A172 (cell line): Measurements from ENCODE around the gene SRSF8. TPM values are rescaled to one million over a fixed set of nuclear protein-coding genes. Genes with fewer than 3 reads are reported as not detected.
"Not testable (repeated sequence)": the region's sequence is repeated elsewhere in the genome, so short reads cannot be mapped to it uniquely, and the experiment has no call there.

Experiments
- DNase-seq: peaks from one replicate; pipeline ENCODE4 v3.0.0-alpha.2; 2015; ENCODE audit warnings: low spot score
- total RNA-seq: library from RNA; depleted of rRNA; stranded (reverse); fragments of >200 nt; shearing (Covaris generic); gene quantifications from 2 replicates; pipeline ENCODE4 v1.2.3, GENCODE V29; 2014

Gene SRSF8
- total RNA-seq, 1 experiment from 2014 or later: 0.24 TPM

GRCh38 chr11:95095858-95096587 is 29.3 kb downstream of the SRSF8 start:
- DNase-seq: no peak

- no peak for DNase-seq
These were observed 30.5 kb downstream of the SRSF8 start for GRCh38 chr11:95097209-95097608.

GRCh38 chr11:95098826-95099225 is 32.1 kb downstream of the SRSF8 start:
- DNase-seq: no peak

GRCh38 chr11:95100191-95100648 is 33.5 kb downstream of the SRSF8 start:
- no peak for DNase-seq

DNA sequence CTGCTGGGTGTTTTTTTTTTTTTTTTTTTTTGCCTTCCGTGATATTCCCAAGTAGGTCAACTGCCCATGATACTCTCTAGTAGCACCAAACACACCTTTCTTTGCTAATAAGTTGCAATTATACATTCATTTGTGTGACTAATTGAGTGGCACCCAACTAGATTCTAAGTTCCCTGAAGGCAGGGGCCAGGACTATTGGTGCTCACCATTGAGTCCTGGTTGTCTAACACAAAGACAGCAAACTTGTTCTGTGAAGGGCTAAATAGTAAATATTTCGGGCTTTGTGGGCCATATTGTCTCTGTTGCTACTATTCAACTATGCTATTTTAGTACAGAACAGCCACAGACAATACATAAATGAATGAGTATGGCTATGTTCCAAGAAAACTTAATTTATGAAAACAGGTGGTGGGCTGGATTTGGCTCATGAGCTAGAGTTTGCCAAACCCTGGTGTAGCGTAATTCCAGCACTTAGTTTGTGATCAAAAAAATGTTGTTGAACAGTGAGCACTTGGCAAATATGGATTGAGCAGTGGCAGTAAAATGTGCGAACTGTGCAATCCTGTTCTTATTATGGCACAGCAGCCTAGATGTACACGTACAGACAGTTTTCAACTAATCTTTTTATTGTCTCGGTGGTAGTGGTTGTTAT is 34.3 kb downstream of the SRSF8 start:
- DNase-seq: no peak

DNA sequence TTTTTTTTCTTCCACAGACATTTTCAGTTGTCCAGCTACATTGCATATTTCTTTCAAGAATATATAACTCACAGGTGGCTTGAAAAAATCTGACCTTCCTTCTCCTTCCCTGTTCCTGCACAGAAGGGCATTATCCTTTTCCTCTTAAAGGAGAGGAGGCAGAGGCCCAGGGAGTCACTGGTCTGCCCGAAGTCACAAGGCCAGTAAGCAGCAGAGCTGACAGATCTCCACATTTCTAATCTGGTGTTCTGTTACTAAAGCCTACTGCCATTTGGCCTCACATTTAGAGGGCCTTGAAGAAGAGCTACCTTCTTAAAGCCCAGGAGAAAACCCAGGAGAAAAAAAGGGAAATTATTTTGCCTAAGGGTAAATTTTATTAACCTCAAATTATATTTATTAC is 35.2 kb downstream of the SRSF8 start:
- DNase-seq: no peak

DNA sequence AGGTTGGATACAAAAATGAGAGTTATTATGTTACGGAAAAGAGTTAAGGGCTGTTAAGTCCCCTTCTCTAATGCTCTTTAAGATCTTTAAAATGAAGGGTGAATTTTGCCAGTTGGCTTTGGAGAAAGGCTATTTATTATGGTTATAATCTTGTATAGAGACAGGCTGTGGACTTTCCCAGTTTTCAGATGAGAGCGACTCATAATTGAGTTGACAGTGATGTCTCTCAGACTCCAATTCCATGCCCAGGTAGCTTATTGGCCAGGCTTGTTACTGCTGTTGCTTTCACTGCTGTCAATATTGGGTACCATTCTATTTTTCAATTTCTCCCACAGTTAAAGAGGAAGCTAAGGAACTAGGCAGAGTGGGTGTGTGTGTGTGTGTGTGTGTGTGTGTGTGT is 36.0 kb downstream of the SRSF8 start:
- DNase-seq: no peak

DNA sequence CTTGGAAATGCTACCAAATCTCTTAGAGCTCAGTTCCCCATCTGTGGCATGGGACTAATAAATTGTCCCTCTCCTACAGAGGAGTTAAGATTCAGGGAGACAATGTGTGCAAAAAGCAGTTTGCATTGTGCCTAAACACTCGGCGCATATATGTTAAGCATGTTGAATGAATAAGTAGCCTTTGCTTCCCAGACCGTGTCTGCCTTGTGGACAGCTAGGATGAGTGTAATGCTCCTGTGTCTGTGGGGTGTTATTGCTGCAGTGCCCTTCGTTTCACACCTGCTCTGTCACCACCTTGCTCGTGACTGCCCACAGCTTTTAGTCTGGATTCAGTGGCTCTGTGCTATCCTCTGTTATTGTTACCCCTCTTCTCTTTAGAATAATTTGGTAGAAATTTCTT is 37.0 kb downstream of the SRSF8 start:
- no peak for DNase-seq

- no peak for DNase-seq
These were observed 37.6 kb downstream of the SRSF8 start for GRCh38 chr11:95104121-95104830.

DNA sequence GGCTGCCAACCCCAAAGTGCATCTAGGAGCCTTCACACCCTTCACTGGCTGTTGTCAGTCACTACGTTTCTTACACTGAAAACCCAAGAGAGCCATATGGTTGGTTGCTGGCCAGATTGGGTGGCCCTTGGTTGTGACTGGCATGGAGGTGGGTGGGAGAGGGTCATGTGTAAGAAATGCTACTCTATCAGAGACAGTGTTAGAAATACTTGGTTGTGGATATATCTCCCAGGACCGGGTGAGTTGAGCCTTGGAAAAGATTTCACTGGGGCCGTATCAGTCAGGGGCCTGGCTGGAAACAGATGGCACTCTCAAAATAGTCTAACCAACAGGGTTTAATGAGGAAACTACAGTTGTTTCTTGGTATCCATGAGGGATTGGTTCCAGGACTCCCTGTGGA is 38.1 kb downstream of the SRSF8 start:
- no peak for DNase-seq

DNA sequence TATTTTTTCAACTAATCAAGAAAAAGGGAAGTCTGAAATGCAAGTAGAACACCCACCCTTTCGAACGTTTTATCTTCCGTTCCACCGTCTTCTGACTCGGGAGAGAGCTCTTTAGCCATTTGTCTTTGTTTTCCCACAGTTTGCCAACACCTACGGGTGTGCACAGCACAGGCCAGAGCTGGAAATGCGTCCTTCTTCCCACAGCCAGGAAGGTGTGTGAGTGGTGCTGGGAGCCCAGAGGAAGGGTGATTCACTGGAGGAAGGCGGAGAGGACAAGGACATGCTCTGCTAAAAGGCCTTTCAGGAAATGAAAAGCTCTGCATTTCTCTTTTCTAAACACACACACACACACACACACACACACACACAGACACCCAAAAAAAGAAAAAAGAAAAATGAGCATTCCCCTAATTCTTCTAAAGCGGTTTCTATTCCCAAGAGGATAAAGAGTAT is 41.5 kb downstream of the SRSF8 start:
- peak; percentile 48 for DNase-seq

- DNase-seq: peak; percentile 57
These were observed 42.2 kb downstream of the SRSF8 start for GRCh38 chr11:95108671-95109551.

- not testable (repeated sequence) for DNase-seq
These were observed 44.8 kb downstream of the SRSF8 start for GRCh38 chr11:95111471-95111870.

GRCh38 chr11:95111923-95112540 is 45.3 kb downstream of the SRSF8 start:
- DNase-seq: no peak

DNA sequence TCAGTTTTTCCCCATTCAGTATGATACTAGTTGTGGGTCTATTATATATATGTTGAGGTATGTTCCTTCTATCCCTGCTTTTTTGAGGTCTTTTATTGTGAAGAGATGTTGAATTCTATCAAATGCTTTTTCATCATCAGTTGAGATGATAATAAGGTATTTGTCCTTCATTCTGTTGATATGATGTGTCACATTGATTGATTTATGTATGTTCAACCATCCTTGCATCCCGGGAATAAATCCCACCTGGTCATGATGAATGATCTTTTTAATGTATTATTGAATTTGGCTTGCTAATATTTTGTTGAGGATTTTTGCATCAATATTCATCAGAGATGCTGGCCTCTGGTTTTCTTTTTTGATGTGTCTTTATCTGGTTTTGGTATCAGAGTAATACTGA is 48.9 kb downstream of the SRSF8 start:
- DNase-seq: no peak

GRCh38 chr11:95119361-95120060 is 52.8 kb downstream of the SRSF8 start:
- DNase-seq: no peak
